Measurements from ENCODE around the gene SCARB1.

SCARB1 gene

DNA sequence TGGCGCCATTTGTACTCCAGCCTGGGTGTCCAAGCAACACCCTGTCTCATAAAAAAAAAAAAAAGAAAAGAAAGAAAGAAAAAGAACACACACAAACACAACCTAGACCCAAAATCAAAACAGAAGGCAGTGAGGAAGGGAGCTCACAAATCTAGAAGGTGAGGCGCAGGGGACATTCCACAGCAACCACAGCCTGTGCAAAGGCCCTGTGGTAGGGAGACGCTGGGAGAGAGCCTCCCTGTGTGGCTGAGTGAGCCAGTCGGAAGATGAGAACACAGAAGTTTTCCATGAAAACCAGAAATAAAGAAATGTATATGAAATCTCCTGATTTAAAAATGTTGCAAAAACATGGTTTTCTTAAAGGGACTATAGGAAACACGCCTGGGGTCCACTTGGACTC lies 44.6 kb downstream of the SCARB1 start:
- DNase-seq: no peak

DNA sequence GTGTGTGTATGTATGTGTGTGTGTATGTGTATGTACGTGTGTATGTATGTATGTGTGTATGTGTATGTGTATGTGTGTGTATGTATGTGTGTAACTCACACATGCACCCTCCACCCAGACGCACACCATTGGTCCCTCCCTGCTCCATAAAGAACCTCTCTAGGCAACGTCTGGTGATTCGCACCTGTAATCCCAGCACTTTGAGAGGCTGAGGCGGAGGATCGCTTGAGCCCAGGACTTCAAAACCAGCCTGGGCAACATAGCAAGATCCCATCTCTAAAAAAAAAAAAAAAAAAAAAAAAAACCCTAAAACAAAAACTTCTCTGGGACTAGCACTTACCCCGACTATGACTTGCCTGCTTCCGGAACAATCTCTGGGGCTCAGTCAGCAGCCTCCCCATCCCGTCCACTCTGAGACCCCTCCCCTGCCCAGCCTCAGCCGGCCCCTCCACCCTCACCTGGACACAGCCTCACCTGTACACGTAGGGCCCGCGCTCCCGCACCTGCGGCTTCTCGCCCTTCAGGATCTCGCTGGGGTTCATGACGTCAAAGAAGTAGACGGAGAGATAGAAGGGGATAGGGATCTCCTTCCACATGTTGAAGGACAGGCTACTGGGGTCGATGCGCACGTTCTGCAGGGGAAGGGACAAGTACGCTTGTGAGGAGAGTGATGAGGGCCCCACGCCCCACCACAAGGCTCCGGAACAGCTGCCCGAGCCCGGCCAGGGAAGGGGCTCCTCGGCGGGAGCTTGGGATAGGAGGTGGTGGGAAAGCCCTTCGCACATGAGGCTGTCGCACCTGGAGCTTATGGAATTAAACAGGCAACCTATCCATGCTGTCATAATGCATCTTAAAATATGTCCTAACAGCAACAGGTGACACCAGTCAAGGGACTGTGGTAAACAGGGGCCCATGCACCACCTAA lies 46.3 kb downstream of the SCARB1 start:
- no peak for DNase-seq

DNA sequence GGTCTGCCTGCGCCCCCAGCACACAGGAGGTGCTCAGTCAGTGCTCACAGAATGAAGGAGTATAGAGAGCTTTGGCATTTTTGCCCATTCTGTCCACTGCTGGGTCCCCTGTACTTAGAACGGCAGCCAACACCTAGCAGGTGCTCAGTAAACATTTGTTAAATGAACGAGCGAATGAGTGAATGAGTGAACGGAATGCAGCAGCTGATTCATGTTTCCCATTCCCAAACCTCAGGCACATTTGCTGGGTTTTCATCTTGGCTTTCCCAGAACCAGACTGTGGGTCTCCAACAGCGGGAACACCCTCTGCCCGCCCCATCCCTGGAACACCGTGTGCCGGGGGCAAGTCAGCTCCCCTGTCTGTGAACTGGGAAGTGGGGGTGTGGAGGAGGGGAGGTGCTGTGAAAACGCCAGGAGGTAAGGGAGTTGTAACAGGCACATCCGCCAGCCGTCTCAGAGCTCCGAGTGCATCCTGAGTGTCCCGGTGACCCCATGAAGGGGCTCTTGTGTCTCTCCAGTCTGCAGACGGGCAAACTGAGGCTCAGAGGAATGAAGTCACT lies 47.3 kb downstream of the SCARB1 start:
- no peak for DNase-seq

DNA sequence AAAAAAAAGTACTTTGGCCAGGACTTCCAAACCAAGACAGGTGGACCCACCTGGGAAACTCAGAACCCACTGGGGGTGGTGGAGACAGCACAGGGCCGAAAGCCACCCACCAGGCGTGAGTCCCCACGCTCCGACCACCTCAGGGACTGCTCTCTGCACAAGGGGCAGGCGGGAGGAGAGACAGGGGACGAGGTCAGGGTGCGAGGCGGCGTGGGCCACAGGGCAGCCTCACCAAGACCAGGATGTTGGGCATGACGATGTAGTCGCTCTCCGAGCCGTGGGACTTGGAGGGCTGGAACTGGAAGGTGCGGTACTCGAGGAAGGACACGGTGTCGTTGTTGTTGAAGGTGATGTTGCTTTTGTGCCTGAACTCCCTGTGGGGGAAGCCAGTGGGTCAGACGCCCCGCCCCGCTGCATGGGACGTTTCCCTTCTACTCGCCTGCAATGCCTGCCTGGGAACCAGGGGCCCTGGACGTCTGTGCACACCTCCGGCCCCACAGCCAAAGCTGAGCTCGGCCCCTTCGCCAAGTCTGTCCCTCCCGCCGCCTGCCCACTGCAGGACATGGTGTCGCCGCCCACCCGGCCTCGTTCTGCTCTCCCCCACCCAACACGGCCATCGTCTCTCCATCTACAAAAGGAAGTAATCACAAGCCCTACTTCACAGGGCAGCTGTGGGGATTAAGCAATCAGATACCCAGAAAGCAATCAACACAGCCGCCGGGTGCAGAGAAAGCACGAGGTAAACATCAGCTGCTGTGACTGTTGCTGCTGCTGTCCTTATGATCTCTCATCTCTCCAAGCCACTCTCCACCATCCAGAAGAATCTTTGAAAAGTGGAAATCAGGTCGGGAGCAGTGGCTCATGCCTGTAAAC lies 48.7 kb downstream of the SCARB1 start:
- no peak for DNase-seq

DNA sequence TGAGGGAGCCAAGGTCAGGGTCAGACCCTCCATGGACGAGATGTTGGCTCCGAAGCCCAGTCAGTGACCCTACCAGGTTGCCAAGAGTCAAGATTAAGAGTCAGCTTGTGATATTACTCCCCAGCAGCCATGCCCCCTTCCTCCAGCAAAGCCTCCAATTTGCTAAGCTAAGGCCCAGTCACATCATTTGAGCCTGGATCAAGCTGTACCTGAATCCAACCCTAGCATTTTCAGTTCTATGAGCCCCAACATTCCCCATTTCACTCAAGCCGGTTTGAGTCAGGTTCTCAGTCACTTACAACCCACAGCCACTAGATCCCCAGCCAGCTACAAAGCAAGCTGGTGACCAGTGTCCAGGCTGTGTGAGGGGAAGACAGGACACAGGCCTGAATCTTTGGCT lies 49.9 kb downstream of the SCARB1 start:
- DNase-seq: no peak

DNA sequence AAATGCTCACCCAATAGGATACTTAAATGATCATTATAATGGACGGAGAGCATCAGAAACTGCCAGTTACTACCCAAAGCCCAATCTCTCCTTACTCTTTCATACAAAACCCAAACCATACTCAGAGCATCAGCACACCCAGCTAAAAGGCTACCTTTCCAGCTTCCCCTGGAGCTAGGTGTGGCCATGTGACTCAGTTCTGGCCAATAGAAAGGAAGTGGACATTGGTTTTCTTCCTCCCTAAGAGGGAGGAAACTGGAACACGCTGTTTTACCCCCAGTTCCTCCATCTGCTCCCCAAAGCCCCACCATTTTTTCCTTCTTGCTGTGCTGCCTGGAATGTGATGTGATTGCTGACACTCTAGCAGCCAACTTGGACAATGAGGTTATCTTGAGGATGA lies 50.7 kb downstream of the SCARB1 start:
- no peak for DNase-seq

DNA sequence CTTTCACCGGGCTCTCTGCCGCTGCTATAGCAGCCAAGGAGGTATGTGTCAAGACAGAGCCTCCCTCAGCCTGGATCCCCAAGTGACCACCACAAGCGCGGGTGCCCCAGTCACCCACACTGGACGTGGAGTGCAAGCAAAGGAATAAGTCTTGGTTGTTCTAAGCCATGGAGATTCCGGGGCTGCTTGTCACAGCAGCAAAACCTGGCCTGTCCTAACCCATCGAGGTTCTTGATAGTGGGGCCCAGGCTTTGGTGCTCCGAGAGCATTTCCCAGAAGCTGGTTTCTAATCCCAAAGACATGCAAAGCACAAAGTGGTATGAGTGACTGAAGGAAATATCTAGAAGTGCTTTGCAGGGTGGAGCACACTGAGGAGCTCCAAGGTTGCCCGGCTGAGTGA lies 51.3 kb downstream of the SCARB1 start:
- DNase-seq: no peak

DNA sequence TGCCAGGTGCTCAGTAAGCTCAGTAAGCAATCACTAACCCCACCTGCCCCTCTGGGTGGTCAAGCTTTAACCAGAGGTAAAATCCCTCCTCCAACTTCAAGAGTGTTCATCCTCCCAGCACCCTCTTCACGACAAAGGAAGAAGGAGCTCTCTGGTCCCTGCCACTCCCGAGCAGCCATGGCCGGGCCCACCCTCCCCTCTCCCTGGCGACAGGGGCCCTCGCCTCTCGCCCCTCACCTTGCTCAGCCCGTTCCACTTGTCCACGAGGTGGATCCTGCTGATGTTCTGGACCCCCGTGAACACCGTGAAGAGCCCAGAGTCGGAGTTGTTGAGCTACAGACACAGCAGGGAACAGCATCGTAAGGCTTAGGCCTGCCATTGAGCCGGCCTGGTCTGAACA lies 52.0 kb downstream of the SCARB1 start:
- DNase-seq: no peak

DNA sequence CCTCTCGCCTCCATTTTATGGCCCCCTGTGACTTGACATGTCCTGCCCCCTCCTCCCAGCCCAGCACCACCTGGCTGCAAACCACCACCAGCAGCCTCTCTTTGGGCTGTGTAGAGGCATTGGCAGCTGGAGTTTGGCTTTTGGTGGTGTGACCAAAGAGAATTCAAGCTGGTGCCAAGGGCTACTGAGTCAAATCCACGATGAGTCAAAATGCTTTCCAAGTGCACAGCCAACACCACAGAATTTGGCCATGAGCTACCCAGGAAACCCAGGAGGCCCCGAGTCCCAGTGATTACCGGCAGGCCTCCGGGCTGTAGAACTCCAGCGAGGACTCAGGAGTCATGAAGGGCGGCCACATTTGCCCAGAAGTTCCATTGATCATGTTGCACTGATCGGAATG lies 53.8 kb downstream of the SCARB1 start:
- no peak for DNase-seq

DNA sequence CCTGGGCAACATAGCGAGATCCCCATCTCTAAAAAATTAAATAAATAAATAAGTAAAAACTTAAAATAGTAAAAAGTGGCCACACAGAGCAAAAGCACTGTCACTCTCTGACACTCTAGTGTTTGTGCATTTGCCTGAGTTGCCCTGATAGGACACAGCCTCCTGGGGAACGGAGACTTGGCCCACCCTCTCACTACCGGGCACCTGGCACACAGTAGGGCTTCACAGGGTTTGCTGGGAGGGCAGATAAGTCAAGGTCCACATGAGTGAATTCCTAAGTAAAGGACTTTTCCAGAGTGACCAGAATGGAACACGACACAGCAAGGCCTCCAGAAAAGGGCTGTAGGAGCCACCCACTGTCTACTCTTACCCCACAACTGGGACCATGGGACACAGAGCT lies 54.3 kb downstream of the SCARB1 start:
- DNase-seq: no peak

DNA sequence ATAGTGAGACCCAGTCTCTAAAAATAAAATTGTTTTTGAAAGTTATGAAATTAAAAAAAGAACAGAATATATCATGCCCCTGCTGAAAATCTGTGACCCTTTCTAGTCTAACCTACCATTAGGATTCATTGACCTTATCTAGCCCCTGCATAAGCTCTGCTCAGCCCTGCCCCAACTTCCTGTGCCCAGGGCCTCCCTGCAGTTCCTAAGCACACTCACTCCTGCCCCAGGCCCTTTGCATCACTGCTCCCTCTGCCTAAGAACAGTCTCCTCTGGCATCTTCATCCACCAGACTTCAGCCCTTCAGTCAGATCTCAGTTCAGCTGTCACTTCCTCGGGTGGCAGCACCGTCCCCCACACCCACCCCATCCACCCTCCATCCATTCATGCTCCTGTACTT lies 55.4 kb downstream of the SCARB1 start:
- DNase-seq: no peak

DNA sequence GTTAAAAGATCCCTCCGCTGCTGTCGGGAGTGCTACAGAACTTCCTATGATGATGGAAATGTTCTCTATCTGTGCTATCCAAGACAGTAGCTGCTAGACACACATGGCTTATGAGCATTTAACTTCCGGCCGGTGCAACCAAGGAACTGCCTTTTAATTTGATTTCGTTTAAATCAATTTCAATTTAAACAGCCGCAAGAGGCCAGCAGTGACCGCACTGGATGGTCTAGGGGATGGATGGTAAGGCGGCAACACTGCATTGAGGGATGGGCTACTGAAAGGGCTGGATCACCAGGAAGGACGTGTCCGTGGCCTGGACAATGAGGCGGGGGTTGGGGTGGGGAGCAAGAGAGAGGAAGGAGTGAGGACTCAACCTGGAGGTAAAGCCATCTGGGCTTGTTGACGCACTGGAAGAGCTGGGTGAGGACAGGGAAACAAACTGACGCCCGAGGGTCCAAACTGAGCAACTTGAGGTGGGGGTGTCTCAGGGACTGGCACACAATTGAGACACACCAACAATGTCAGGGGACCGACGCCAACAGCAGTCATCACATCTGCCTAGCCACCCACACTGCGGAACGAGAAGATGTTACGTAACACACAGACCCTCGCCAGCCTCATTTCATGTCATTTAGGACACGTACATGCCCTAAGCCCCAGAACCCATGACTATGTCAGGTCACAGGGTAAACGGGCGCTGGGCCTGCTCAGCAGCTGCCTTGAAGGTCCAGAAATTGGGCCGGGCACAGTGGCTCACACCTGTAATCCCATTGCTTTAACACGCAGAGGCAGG lies 57.6 kb downstream of the SCARB1 start:
- no peak for DNase-seq

DNA sequence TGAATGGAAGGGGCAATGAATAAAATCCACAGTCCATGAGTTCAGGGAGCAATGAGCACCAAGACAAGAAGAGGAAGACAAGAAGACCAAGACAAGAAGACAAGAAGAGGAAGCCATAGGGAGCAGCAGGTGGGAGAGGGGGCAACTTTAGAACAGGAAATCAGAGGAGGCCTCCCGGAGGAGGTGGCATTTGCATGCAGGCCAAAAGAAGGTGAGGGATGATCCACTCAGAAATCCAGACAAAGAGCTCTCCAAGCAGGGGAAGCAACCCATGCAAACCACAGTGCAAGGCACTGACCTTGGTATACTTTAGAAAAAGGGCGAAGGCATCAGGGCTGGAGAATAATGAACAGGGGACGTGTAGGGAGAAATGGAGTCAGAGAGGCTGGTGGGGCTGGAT lies 58.6 kb downstream of the SCARB1 start:
- no peak for DNase-seq

DNA sequence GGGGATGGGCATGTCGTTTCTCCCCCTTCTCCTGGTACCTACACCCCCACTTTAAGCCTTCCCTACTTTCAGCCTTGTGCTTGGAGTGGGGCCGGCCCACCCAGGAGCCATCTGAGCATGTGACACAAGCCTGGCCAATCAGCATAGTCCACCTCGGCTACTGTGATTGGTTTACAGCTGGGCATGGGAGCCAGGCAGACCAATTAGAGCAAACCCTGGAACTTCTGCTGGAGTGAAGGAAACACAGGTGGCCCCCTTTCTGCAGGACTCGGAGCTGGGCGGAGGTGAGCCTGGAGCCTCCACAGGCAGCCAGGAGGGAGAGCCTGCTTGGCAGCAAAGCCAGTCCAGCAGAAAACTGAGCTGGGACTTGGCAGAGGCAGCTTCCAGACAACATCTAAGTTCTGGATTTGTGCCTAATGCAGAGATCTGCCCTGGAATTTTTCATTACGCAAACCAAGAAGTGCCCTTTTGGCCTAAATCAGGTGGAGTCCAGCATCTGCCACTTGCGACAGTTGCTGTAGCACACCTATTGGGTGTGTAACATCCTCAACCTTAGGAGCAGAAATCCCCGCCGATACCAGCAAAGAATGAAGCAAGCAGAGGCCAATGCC lies 59.5 kb downstream of the SCARB1 start:
- DNase-seq: no peak

DNA sequence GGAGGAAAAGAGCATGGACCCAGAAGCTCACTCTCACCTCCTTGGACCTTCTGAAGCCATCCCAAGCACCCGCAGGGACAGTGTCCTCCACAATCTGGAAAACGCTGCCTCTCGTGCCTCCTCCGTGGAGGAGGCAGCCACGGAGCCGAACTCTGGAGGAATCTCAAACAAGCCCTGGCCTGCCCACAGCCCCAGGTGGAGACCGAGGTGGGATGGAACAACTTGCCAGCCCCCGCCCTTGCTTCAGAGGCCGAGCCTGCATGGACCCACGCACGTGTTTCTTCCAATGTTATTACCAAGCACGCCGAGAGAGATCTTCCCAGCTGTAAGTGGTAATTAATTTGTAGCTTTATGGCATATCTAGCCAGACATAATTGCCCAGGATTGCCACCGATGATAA lies 61.3 kb downstream of the SCARB1 start:
- no peak for DNase-seq

DNA sequence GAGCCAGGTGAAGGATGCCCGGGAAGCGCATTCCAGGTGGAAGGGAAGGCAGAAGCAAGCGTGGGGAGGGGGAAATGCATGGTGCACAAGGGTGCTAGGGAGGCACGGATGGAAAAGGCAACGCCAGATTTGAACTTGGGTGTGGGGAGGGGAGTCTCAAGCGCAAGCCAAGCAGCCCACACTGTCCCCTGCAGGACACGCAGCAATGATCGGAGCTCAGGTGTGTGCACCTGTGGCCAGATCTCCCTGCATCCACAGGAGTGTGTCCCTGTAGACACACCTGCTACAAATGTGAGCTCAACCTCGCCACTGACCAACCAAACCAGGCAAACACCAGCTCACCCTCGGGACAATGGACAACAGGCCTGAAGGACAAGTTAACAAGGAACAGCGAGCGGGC lies 63.2 kb downstream of the SCARB1 start:
- no peak for DNase-seq

DNA sequence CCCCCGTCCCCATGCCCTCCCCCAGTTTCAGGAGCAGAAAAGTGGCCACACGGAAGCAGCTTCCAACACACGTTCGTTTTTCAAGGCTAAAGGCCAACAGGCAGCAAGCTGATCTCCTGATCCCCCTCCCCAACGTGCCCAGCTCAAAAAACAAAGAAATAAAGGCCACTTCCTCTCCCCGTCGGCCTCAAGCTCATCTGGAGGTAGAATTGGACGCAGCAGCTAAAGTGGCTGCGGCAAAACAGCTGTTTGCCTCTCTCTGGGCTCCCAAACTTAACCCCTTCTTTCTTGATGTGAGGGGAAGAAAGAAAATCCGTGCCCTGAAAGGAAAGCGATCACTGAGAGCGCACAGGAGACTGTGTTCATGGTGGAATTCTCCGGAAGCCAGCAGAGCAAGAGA lies 66.3 kb downstream of the SCARB1 start:
- no peak for DNase-seq

DNA sequence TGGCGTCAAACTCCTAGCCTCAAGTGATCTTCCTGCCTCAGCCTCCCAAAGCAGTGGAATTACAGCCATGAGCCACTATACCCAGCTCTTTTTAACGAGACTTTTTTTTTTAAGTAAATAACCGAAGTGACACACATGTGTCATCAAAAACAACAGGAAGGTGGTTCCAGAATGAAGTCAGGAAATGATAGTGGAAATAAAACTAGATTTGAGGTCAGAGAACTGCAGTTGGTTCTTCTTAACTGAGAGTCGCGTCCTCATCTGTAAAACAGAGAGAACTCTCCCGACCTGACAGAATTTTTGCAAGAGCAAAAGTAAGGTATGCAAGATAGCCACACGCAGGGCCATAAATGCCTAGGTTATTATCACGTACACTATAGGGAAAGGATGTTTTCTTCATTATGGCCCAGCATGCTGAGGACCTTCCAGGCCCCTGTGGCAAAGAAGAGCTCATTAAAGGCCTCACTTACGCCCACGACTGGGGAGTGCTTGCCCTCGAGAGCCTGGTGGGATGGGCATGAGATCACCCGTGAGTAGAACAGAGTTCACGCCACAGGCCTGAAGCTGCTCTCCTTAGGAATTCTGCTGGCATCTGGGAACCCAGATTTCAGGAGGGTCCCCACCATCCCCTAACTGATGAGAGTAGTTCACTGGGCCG lies 67.2 kb downstream of the SCARB1 start:
- DNase-seq: no peak

DNA sequence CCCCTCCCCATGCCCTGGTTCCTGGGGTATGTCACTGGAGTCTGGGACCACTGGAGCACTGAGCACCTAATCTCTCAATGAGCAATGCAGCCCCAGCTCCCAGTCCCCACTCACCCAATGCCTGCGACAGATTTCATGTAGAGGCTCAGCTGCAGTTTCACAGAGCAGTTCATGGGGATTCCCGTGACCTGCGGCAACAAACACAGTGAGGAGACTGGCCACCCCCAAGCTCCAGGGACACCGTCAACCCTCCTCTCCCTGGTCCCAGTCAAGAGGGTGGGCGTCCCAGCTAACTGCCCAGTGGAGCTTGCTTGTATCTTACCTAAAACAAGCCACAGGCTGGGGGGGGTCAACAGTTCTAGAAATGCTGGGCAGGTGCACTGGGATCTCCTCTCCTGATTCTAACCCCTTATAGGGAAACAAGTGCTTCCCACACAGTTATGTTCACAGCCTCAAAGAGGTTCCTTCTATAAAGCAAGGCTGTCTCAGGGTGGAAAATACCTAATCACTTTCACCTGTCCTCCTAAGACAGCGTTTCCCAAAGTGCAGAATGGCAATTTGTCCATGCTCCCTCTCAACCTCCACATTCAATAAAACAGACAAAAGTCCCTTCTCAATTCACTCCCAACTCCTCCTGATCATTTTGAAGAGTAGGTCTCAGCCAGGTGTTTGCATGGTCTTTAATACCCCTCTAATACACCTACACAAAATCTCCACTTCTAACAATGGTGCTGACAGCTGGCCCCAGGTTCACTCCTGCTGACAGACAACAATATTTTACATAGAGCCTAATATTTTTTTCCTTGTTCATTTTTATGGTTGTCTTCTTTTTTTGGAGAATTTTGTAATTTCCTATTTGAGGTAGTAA lies 68.3 kb downstream of the SCARB1 start:
- DNase-seq: no peak

DNA sequence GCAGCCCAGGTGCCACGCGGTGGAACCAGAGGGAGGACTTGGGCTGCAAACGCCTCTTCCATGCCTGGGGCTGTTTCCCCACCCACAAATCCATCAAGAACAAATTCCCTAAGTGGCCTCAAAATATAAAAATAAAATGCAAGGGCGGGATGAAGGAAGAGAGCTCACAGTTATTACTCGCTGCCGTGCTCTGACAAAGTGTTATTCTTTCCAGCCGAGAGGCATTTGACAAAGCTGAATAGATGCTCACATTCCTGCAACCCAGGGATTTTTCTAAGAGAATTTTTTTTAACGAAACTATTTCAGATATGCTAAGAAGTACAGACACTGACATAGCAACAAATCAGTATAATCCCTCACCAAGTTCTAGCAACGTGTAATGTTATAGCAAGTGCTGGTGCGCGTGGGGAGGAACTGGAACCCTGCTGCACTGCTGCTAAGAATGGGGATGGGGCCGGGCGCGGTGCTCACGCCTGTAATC lies 70.7 kb downstream of the SCARB1 start:
- no peak for DNase-seq

DNA sequence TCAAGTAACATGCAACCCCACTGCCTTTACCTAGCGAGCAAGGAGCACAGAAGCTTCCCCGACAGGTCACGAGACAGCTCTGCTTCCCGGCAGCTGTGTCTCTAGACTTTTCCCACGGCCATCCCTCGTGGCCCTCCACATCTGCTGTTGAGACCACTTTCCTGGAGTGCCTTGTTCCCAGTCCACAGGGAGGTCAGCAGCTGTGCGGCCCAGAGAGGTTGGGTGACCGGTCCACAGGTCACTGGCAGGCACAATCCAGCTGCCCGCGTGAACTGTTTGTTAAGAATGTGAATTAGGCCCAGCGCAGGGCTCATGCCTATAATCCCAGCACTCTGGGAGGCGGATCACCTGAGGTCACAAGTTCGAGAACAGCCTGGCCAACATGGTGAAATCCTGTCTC lies 71.5 kb downstream of the SCARB1 start:
- no peak for DNase-seq

All from activated CD8-positive, alpha-beta memory T cell treated with anti-CD3 and anti-CD28 coated beads, Interleukin-2, amount 50 U/mL, for 4 hours (primary cell).